Right ventricle myocardium inferior (tissue), 1 donor: ENCODE results near the gene SGMS1. TPM values are rescaled to one million over a fixed set of nuclear protein-coding genes. Genes with fewer than 3 reads are reported as not detected.
"Not testable (repeated sequence)": the region's sequence is repeated elsewhere in the genome, so short reads cannot be mapped to it uniquely, and the experiment has no call there.

Source experiments
- ATAC-seq: fragments of 200-7000 bp; cut with Tn5 transposase; one replicate; pipeline ENCODE4 v1.9.1; 2020; ENCODE audit warnings: mild to moderate bottlenecking, moderate library complexity
- DNase-seq: peaks from one replicate; pipeline ENCODE4 v3.0.0; 2021; ENCODE audit errors: missing footprints
- intact Hi-C: fragments of 100-400 bp; cut with DNase I; formaldehyde crosslinking; loops from one replicate; pipeline ENCODE4 v1.11.0; 2022
- total RNA-seq: library from RNA; stranded (reverse); fragmentation: NEBNext Ultra II Directional; extraction: Animal tissue kit (Norgen Biotek cat#: 25700); gene quantifications from one replicate; pipeline ENCODE4 v1.2.1, GENCODE V29; 2021
- donor health status: DM: no; HTN: yes; CAD: no; lungs with severe emphysema.

The SGMS1 gene
- total RNA-seq, 1 donor from 2014 or later: 23.1 TPM

- intact Hi-C loops: no loop called here
- ATAC-seq: no peak
- DNase-seq: no peak
Measured at GRCh38 chr10:50470345-50470744, 153.4 kb downstream of the SGMS1 start.

DNA sequence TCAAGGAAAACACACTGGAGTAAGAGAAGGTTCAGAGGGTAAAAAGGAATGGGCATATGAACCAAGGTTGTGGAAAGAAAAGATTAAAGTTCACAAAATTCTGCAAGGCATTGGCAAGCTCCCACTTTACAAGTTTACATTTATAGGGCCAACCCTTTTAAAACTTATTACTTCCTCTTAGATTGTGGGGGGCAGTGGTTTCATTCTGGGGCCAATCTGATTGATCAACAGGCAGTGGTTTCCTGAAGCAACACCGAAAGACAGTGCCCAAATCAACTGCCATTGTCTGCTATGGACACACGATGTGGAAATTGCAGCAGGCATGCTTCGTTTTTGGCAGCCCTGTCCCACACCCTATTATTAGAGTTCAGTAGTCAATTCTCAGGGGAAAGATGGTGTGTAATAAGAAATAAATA lies 154.0 kb downstream of the SGMS1 start:
- ATAC-seq (peak; percentile 48), DNase-seq (no peak)
- intact Hi-C loops: no loop called here

- intact Hi-C loops: no loop called here
- DNase-seq: no peak
- no peak for ATAC-seq
Measured at GRCh38 chr10:50469288-50469687, 154.5 kb downstream of the SGMS1 start.

- ATAC-seq (no peak), DNase-seq (no peak)
- intact Hi-C loops: no loop called here
Measured at GRCh38 chr10:50467209-50467608, 156.5 kb downstream of the SGMS1 start.

- intact Hi-C loops: no loop called here
- no peak for ATAC-seq
- DNase-seq: no peak
Measured at GRCh38 chr10:50464004-50464409, 159.7 kb downstream of the SGMS1 start.

DNA sequence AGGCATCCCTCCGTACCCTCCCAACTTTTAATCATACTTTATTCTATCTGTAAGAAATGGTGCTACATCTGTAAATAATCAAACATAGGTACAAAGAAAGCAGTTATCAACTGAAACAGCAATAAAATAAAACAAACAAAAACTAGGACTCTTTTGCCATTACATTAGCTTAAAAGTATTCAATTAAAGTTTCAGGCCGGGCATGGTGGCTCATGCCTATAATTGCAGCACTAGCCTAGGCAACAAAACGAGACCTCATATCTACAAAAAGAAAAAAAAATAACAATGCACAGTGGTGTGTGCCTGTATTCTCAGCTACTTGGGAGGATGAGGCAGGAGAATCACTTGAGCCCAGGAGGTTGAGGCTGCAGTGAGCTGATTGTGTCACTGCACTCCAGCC lies 161.9 kb downstream of the SGMS1 start:
- DNase-seq (no peak), ATAC-seq (no peak)
- intact Hi-C loops: no loop called here

GRCh38 chr10:50461123-50461522 lies 162.6 kb downstream of the SGMS1 start:
- no peak for ATAC-seq
- intact Hi-C loops: no loop called here
- no peak for DNase-seq

DNA sequence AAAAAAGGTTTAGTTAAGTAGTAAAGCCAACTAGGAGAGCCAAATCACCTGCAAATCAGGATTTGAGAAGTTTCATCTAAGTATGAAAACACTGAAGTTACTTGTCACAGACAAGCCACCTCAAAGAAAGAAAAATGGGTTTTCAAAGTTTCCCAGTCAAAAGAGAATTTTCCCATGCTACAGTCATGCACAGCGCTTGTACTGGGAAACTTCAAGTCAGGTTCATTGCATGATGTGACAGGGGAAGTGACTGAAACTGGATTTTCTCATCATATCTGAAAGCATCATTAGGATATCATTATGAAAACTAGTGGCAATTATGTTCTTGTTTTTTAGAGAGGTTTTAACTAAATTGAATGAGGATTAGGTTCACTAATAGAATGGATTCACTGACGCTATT lies 167.0 kb downstream of the SGMS1 start:
- DNase-seq: no peak
- no peak for ATAC-seq
- intact Hi-C loops: no loop called here

- intact Hi-C loops: no loop called here
- no peak for DNase-seq
- ATAC-seq: no peak
Measured at GRCh38 chr10:50453940-50454339, 169.8 kb downstream of the SGMS1 start.

DNA sequence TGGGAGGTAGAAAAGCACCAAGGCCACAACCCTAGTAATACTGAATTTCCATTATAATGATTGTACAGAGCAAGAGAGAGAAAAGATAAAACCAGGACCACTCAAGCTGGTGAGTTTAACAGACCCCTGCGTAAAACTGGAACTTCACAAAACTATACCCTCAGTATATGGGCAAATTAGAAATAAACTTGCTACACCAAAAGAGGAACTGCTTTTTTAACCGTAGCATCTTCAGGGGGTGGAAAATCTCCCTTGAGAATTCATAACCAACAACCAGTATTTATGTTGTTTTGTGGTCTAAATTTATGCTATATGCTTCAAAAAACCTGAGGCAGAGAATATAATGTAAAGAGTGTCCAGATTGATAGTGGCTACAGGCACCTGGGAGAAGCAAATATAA lies 171.2 kb downstream of the SGMS1 start:
- DNase-seq: no peak
- intact Hi-C loops: no loop called here
- no peak for ATAC-seq

DNA sequence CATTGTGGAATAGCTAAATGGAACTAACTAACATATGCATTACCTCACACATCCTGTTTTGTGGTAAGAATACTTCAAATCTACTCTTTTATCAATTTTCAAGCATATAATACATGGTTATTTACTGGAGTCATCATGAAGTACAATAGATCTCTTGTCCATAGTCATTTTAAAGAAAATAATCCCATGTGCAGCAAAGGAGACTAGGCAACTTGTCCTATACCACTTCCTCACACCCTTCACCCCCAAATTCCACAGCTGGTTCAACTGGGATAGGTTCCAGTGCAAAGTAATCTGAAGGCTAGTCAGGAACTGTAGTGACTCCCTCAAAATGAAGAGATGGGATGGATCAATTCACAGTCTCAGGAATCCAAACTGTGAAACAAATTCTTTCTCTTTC lies 176.1 kb downstream of the SGMS1 start:
- no peak for ATAC-seq
- DNase-seq: no peak
- intact Hi-C loops: no loop called here

DNA sequence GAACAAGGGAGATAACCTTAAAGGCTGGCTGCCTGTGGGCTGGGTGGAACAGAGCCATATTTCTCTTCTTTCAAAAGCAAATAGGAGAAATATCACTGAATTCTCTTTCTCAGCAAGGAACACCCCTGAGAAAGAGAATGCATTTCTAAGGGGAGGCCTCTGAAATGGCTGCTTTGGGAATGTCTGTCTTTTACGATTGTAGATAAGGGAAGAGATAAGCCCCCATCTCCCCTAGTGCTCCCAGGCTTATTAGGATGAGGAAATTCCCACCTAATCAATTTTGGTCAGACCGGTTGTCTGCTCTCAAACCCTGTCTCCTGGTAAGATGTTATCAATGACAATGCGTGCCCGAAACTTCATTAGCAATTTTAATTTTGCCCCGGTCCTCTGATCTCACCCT lies 178.0 kb downstream of the SGMS1 start:
- intact Hi-C loops, ATAC-seq: not testable (repeated sequence)

DNA sequence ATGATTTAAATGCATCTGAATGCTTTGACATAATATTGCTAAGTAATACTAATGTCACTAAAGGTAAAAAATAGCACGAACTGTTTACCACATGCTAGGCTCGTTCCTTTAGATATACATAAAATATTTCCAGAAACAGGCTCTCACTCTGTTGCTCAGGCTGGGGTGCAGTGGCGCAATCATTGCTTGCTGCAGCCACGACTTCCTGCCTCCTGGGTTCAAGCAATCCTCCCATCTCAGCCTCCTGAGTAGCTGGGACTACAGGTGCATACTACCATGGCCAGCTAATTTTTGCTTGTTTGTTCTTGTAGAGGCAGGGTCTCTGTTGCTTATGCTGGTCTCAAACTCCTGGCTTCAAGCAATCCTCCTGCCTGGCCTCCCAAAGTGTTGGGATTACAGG lies 183.3 kb downstream of the SGMS1 start:
- intact Hi-C loops: no loop called here

More for the DNA sequence above, 178.0 kb downstream of the SGMS1 start:
- not testable (repeated sequence) for DNase-seq

GRCh38 chr10:50439806-50440205 lies 183.9 kb downstream of the SGMS1 start:
- intact Hi-C loops: no loop called here
- no peak for DNase-seq
- ATAC-seq: no peak

More for the DNA sequence above, 183.3 kb downstream of the SGMS1 start:
- ATAC-seq (no peak), DNase-seq (no peak)

- ATAC-seq: no peak
Measured at GRCh38 chr10:50439187-50439586, 184.6 kb downstream of the SGMS1 start.

DNA sequence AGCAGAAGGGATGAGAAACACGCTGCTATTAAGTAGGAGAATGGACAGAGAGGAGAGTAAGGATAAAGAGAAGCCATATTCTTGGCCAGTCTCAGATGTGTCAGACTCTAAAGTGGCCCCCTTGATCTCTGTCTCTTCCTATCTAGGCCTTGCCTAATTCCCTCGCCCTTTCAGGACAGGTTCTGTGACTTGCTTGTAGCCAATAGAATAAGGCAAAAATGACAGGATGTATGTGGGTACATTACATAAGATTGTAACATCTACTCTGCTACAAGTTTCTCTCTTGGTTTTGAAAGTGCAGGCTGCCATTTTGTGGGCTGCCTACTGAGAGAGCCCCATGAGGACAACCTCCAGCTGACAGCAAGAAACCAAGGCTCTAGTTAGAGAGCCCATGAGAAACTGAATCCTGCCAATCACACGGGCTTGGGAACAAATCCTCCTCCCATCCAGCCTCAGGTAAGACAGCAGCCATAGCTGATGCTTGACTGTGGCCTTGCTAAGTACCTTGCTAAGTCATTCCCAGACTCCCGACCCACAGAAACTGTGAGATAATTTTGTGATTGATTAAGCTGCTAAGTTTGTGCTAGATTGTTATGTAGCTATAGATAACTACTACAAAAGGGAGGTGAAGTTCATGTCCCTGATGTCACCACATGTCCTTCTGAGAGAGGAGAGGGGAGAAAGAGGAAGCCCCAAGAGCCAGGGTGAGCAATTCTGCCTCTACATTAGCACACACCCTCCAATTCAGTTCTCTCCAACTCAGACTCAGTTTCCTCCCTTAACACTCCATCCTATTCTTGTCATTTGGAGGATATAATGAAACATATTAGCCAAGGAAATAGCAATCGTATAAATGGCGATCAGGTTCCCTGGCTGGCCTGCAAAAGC lies 185.5 kb downstream of the SGMS1 start:
- intact Hi-C loops: no loop called here
- DNase-seq: no peak
- no peak for ATAC-seq

More at GRCh38 chr10:50439187-50439586, 184.6 kb downstream of the SGMS1 start:
- DNase-seq: no peak
- intact Hi-C loops: no loop called here

DNA sequence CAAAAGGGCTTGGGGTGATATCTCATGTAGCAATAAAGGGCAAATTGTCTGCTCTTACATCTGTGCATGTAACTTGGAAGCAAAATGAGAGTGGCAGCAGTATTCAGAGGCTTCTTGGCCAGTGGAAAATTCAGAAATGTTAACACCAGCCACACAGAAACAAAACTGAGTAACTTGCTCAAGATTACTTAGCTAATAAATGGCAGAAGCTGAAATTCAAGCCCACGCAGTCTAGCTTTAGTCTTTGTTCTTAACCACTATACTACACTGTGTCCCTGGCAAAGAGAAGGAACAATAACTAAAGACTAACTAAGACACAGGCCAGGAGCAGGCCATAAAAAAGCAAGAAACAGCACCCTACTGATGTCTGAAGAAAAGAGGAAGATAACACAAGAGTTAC lies 186.5 kb downstream of the SGMS1 start:
- no peak for DNase-seq
- no peak for ATAC-seq
- intact Hi-C loops: no loop called here

DNA sequence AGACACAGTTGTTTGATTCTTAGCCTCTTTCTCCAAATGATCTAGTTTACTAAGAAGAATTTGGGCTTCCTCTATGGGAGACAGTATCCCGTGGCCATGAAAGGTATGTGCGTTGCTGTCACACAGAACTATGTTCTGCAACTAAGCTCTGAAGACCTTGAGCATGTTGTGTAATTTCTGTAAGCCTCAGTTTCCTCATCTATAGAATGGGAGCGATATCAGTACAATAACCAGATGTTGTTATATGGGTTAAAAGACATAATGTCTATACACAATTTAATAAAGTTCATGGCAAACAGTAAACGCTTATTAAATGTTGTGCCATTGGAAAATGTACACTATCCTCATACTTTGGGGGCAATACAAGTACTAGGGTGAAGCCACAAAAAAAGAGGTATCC lies 187.0 kb downstream of the SGMS1 start:
- ATAC-seq (no peak), DNase-seq (no peak)
- intact Hi-C loops: no loop called here

GRCh38 chr10:50432211-50433009 lies 191.3 kb downstream of the SGMS1 start:
- intact Hi-C loops: no loop called here
- DNase-seq (no peak), ATAC-seq (no peak)

DNA sequence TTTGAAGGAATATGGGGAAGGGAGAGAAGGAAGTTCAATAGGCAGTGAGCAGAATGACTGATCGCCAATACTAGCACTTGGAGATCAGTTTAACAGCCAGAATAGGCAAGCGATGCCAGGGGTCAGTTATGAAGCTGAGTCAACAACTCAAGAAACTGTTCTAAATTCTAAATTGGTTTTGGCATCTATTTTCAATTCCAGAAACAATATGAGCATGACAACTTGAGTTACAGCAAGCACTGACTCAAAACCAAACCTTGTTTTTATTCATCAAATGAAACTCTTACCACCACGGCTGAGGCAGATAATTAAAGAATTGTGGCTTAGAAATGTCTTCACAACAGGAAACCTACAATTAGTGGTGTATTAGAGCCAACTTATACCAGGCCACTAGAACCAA lies 192.0 kb downstream of the SGMS1 start:
- ATAC-seq (no peak), DNase-seq (no peak)
- intact Hi-C loops: no loop called here
